Lower leg skin (tissue), 3 donors: ENCODE data around the gene ADH7.

Source experiments
- CTCF ChIP-seq, 3 donors: fragments of 450-650 bp; IDR thresholded peaks; one replicate each; pipeline ENCODE4 v1.5.1; 2016; ENCODE audit warnings: antibody characterized with exemption in 3 of 3, mild to moderate bottlenecking in 3 of 3, moderate library complexity in 2 of 3
- POLR2A ChIP-seq, 2 donors: fragments of 450-650 bp; IDR thresholded peaks; one replicate each; pipeline ENCODE4 v1.6.1; 2016 to 2017; ENCODE audit warnings: antibody characterized with exemption in 2 of 2, mild to moderate bottlenecking in 1 of 2, moderate library complexity in 1 of 2

- TF ChIP-seq CTCF (IDR thresholded peaks at IDR 0.05) = no peak
- TF ChIP-seq POLR2A (IDR thresholded peaks at IDR 0.05) = no peak
Measured at GRCh38 chr4:99467887-99468286, 32.7 kb upstream of the ADH7 start.
